ENCODE data around the gene TRPV3.
"Not testable (repeated sequence)": the region's sequence is repeated elsewhere in the genome, so short reads cannot be mapped to it uniquely, and the experiment has no call there.

TRPV3 gene

GRCh38 chr17:3571043-3571900, 13.7 kb upstream of the TRPV3 start:
- H3K9me3 ChIP-seq (ENCODE audit: severe bottlenecking) = no peaks in the 10 kb centered on the region
- ATAC-seq (ENCODE audit: low read depth) = no peak
- H3K27ac ChIP-seq (ENCODE audit: poor library complexity, severe bottlenecking) = no peak overlapping the region
- H3K27me3 ChIP-seq (ENCODE audit: insufficient read depth, poor library complexity, severe bottlenecking) = no peaks in the 10 kb centered on the region
- H3K36me3 ChIP-seq (ENCODE audit: low read depth) = no peaks in the 10 kb centered on the region
- TF ChIP-seq CTCF (IDR thresholded peaks at IDR 0.05; ENCODE audit: poor library complexity, severe bottlenecking) = no peak
- H3K4me3 ChIP-seq (ENCODE audit: severe bottlenecking) = no peak overlapping the region
- H3K4me1 ChIP-seq (ENCODE audit: insufficient read depth, poor library complexity, severe bottlenecking) = peaks cover 8% of the 10 kb centered on the region
- peak; percentile 54 for DNase-seq (ENCODE audit: low spot score)

- no peak overlapping the region for H3K27ac ChIP-seq (ENCODE audit: poor library complexity, severe bottlenecking)
Measured at GRCh38 chr17:3569534-3570137, 12.0 kb upstream of the TRPV3 start.

DNA sequence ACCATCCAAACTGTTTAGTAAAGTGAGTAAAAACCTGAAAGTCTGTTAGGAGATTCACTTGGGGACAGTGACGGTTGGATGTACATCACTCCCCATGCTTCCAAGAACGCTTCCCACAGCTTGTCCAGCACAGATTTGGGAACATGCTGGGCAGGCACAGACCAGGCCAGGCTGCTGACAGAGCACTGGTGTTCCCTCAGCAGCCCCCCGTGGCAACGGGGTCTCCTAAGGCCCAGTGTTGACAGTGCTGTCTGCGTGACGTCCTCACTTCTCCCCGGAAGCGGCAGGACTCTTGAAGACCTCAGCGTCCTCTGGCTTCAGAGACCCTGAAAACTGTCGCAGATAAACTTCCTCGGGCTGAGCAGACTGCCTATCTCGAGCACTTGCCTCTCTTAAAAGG, 8.9 kb upstream of the TRPV3 start:
- H3K36me3 ChIP-seq (ENCODE audit: low read depth) = no peaks in the 10 kb centered on the region
- peaks cover 4% of the 10 kb centered on the region for H3K4me1 ChIP-seq (ENCODE audit: insufficient read depth, poor library complexity, severe bottlenecking)
- ATAC-seq (ENCODE audit: low read depth) (no peak), DNase-seq (ENCODE audit: low spot score) (no peak)
- TF ChIP-seq CTCF (IDR thresholded peaks at IDR 0.05; ENCODE audit: poor library complexity, severe bottlenecking) = no peak
- H3K4me3 ChIP-seq (ENCODE audit: severe bottlenecking) = no peak overlapping the region
- H3K27ac ChIP-seq (ENCODE audit: poor library complexity, severe bottlenecking) = no peak overlapping the region
- no peaks in the 10 kb centered on the region for H3K9me3 ChIP-seq (ENCODE audit: severe bottlenecking)
- no peaks in the 10 kb centered on the region for H3K27me3 ChIP-seq (ENCODE audit: insufficient read depth, poor library complexity, severe bottlenecking)

More at GRCh38 chr17:3569534-3570137, 12.0 kb upstream of the TRPV3 start:
- DNase-seq (ENCODE audit: low spot score) (no peak), ATAC-seq (ENCODE audit: low read depth) (no peak)
- H3K4me1 ChIP-seq (ENCODE audit: insufficient read depth, poor library complexity, severe bottlenecking) = no peaks in the 10 kb centered on the region
- no peak overlapping the region for H3K4me3 ChIP-seq (ENCODE audit: severe bottlenecking)
- no peak for TF ChIP-seq CTCF (IDR thresholded peaks at IDR 0.05; ENCODE audit: poor library complexity, severe bottlenecking)
- H3K9me3 ChIP-seq (ENCODE audit: severe bottlenecking) = no peaks in the 10 kb centered on the region
- H3K27me3 ChIP-seq (ENCODE audit: insufficient read depth, poor library complexity, severe bottlenecking) = no peaks in the 10 kb centered on the region
- no peaks in the 10 kb centered on the region for H3K36me3 ChIP-seq (ENCODE audit: low read depth)

GRCh38 chr17:3565143-3565542, 7.5 kb upstream of the TRPV3 start:
- Histone ChIP-seq H3K9me3 (ENCODE audit: severe bottlenecking) (no peaks in the 10 kb centered on the region), H3K36me3 (ENCODE audit: low read depth) (no peaks in the 10 kb centered on the region), H3K4me1 (ENCODE audit: insufficient read depth, poor library complexity, severe bottlenecking) (peaks cover 4% of the 10 kb centered on the region), H3K4me3 (ENCODE audit: severe bottlenecking) (no peak overlapping the region), H3K27me3 (ENCODE audit: insufficient read depth, poor library complexity, severe bottlenecking) (no peaks in the 10 kb centered on the region), H3K27ac (ENCODE audit: poor library complexity, severe bottlenecking) (no peak overlapping the region)
- no peak for TF ChIP-seq CTCF (IDR thresholded peaks at IDR 0.05; ENCODE audit: poor library complexity, severe bottlenecking)
- no peak for ATAC-seq (ENCODE audit: low read depth)
- no peak for DNase-seq (ENCODE audit: low spot score)

DNA sequence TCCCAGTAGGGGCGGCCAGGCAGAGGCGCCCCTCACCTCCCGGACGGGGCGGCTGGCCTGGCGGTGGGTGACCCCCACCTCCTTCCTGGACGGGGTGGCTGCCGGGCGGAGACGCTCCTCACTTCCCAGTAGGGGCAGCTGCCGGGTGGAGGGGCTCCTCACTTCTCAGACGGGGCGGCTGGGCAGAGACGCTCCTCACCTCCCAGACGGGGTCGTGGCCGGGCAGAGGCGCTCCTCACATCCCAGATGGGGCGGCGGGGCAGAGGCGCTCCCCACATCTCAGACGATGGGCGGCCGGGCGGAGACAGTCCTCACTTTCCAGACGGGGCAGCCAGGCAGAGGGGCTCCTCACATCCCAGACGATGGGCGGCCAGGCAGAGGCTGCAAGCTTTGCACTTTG, 6.6 kb upstream of the TRPV3 start:
- ATAC-seq (ENCODE audit: low read depth); DNase-seq (ENCODE audit: low spot score); H3K36me3 ChIP-seq (ENCODE audit: low read depth); H3K4me3 ChIP-seq (ENCODE audit: severe bottlenecking); H3K4me1 ChIP-seq (ENCODE audit: insufficient read depth, poor library complexity, severe bottlenecking); H3K27me3 ChIP-seq (ENCODE audit: insufficient read depth, poor library complexity, severe bottlenecking); H3K27ac ChIP-seq (ENCODE audit: poor library complexity, severe bottlenecking); H3K9me3 ChIP-seq (ENCODE audit: severe bottlenecking): not testable (repeated sequence)
